Neural cell (in vitro differentiated cells): ENCODE results near the gene BPIFB1.

Experiments used
- EP300 ChIP-seq: fragments of 450-650 bp; conservative IDR thresholded peaks from 2 replicates; pipeline ENCODE4 v1.6.1; 2014; ENCODE audit warnings: antibody characterized with exemption, mild to moderate bottlenecking, moderate library complexity; ENCODE audit not compliant: poor library complexity, severe bottlenecking
- MXI1 ChIP-seq: fragments of 450-650 bp; conservative IDR thresholded peaks from 2 replicates; pipeline ENCODE4 v1.6.1; 2014; ENCODE audit warnings: antibody characterized with exemption, mild to moderate bottlenecking; ENCODE audit not compliant: poor library complexity, severe bottlenecking
- POLR2AphosphoS5 ChIP-seq: IDR thresholded peaks from 2 replicates; pipeline ENCODE4 v1.6.1; 2012
- RAD21 ChIP-seq: fragments of 450-650 bp; conservative IDR thresholded peaks from 2 replicates; pipeline ENCODE4 v1.6.1; 2014; ENCODE audit warnings: antibody characterized with exemption, mild to moderate bottlenecking, moderate library complexity
- SMC3 ChIP-seq: fragments of 450-650 bp; conservative IDR thresholded peaks from 2 replicates; pipeline ENCODE4 v1.6.1; 2014; ENCODE audit warnings: antibody characterized with exemption, mild to moderate bottlenecking, moderate library complexity; ENCODE audit not compliant: poor library complexity
- TF ChIP-seq, protein P1 (sequence below): fragments of 450-650 bp; IDR thresholded peaks from 2 replicates; pipeline ENCODE4 v1.5.1; 2014; ENCODE audit warnings: antibody characterized with exemption, mild to moderate bottlenecking, moderate library complexity; ENCODE audit not compliant: poor library complexity, severe bottlenecking

DNA sequence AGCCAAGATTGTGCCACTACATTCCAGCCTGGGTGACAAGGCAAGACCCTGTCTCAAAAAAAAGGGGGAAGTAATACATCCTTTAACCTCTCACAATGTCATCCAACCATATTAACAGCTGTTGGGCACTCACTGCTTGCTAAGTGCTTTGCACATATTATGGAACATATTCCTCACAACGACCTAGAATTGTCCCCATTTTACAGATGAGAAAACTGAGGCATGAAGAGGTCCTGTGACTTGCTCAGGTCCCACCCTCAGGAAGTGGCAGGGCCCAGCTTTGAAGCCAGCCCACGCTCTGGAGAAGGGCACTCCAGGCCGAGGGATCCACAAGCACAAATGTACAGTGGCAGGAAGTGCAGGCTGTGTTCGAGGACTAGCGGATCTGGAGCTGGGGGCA lies 33.3 kb downstream of the BPIFB1 start:
- TF ChIP-seq, protein P1, sequence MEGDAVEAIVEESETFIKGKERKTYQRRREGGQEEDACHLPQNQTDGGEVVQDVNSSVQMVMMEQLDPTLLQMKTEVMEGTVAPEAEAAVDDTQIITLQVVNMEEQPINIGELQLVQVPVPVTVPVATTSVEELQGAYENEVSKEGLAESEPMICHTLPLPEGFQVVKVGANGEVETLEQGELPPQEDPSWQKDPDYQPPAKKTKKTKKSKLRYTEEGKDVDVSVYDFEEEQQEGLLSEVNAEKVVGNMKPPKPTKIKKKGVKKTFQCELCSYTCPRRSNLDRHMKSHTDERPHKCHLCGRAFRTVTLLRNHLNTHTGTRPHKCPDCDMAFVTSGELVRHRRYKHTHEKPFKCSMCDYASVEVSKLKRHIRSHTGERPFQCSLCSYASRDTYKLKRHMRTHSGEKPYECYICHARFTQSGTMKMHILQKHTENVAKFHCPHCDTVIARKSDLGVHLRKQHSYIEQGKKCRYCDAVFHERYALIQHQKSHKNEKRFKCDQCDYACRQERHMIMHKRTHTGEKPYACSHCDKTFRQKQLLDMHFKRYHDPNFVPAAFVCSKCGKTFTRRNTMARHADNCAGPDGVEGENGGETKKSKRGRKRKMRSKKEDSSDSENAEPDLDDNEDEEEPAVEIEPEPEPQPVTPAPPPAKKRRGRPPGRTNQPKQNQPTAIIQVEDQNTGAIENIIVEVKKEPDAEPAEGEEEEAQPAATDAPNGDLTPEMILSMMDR = no peak
- TF ChIP-seq SMC3 (no peak), RAD21 (no peak), POLR2AphosphoS5 (no peak), EP300 (no peak), MXI1 (no peak)
